Liver (tissue), 3 donors: ENCODE measurements around the gene SCPEP1.

Source experiments
- CTCF ChIP-seq: fragments of 150-350 bp; IDR thresholded peaks from 2 replicates; pipeline ENCODE4 v1.5.1; 2017; ENCODE audit warnings: improper control_type of control experiment, low read depth, low read length; ENCODE audit not compliant: missing input control
- EGR1 ChIP-seq, 2 donors: IDR thresholded peaks; 2 replicates each; pipeline ENCODE4 v1.6.1; 2016 to 2018; ENCODE audit warnings: antibody characterized with exemption in 2 of 2, low read depth in 2 of 2
- JUND ChIP-seq, 2 donors: IDR thresholded peaks; 2 replicates each; pipeline ENCODE4 v1.6.1; 2016; ENCODE audit warnings: antibody characterized with exemption in 2 of 2
- RAD21 ChIP-seq, 2 donors: IDR thresholded peaks; 2 replicates each; pipeline ENCODE4 v1.6.1; 2016; ENCODE audit warnings: antibody characterized with exemption in 2 of 2, mild to moderate bottlenecking in 2 of 2
- TAF1 ChIP-seq: conservative IDR thresholded peaks from 2 replicates; pipeline ENCODE4 v1.6.1; 2016; ENCODE audit warnings: antibody characterized with exemption, mild to moderate bottlenecking
- YY1 ChIP-seq: IDR thresholded peaks from 2 replicates; pipeline ENCODE4 v1.6.1; 2016; ENCODE audit warnings: antibody characterized with exemption, mild to moderate bottlenecking
- TF ChIP-seq, protein P1 (sequence below): IDR thresholded peaks from 2 replicates; pipeline ENCODE4 v1.6.1; 2016; ENCODE audit warnings: antibody characterized with exemption, mild to moderate bottlenecking
- donor health status: healthy.
- donor health status: healthy.

DNA sequence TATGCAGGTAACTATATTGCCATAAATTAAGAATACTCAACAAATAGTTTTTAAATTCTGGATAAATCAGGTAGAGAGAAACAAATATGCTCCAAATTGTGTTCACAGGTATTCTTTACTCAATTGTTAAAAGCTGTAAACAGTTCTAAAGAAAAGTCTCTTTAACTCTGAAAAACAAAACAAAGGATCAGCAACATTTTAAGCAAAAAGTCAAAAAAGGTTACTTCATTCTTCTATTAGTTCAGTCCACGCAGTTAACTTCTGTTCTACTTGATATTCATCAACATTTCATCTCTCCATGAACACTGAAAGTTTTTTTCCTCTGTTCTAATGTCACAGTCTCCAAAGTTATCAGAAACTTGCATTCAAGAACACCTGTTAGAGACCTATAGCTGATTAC is 47.9 kb downstream of the SCPEP1 start:
- TF ChIP-seq CTCF (no peak), JUND (IDR thresholded peaks at IDR 0.05) (no peak), RAD21 (IDR thresholded peaks at IDR 0.05) (no peak), YY1 (no peak), TAF1 (no peak), EGR1 (IDR thresholded peaks at IDR 0.05; ENCODE audit: low read depth in 2 of 2) (no peak)
- TF ChIP-seq, protein P1, sequence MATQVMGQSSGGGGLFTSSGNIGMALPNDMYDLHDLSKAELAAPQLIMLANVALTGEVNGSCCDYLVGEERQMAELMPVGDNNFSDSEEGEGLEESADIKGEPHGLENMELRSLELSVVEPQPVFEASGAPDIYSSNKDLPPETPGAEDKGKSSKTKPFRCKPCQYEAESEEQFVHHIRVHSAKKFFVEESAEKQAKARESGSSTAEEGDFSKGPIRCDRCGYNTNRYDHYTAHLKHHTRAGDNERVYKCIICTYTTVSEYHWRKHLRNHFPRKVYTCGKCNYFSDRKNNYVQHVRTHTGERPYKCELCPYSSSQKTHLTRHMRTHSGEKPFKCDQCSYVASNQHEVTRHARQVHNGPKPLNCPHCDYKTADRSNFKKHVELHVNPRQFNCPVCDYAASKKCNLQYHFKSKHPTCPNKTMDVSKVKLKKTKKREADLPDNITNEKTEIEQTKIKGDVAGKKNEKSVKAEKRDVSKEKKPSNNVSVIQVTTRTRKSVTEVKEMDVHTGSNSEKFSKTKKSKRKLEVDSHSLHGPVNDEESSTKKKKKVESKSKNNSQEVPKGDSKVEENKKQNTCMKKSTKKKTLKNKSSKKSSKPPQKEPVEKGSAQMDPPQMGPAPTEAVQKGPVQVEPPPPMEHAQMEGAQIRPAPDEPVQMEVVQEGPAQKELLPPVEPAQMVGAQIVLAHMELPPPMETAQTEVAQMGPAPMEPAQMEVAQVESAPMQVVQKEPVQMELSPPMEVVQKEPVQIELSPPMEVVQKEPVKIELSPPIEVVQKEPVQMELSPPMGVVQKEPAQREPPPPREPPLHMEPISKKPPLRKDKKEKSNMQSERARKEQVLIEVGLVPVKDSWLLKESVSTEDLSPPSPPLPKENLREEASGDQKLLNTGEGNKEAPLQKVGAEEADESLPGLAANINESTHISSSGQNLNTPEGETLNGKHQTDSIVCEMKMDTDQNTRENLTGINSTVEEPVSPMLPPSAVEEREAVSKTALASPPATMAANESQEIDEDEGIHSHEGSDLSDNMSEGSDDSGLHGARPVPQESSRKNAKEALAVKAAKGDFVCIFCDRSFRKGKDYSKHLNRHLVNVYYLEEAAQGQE, result no peak
